GM12878 (cell line): ENCODE results near the gene MCOLN1. TPM values are rescaled to one million over a fixed set of nuclear protein-coding genes. Genes with fewer than 3 reads are reported as not detected.

Experiments
- BACH1 ChIP-seq: fragments of 450-650 bp; IDR thresholded peaks from 2 replicates; pipeline ENCODE4 v1.6.1; 2017; ENCODE audit warnings: mild to moderate bottlenecking, borderline replicate concordance
- BHLHE40 ChIP-seq, 2 experiments: fragments of 450-650 bp in 1 of 2; IDR thresholded peaks; 2 replicates each; pipeline ENCODE4 v1.6.1; 2011 to 2017; ENCODE audit warnings: low read depth in 2 of 2, borderline replicate concordance in 1 of 2, improper control_type of control experiment in 1 of 2, low read length in 1 of 2, mild to moderate bottlenecking in 1 of 2
- CBFB ChIP-seq: IDR thresholded peaks from 2 replicates; pipeline ENCODE4 v1.6.1; 2016; ENCODE audit warnings: antibody characterized with exemption, low read depth
- CBX3 ChIP-seq: fragments of 200-600 bp; sonication (generic); IDR thresholded peaks from 2 replicates; pipeline ENCODE4 v1.6.1; 2016; ENCODE audit warnings: low read depth, borderline replicate concordance
- CREB1 ChIP-seq: IDR thresholded peaks from 2 replicates; pipeline ENCODE4 v1.6.1; 2012; ENCODE audit warnings: low read depth, mild to moderate bottlenecking, inconsistent platforms
- CREM ChIP-seq: IDR thresholded peaks from 2 replicates; pipeline ENCODE4 v1.6.1; 2014; ENCODE audit warnings: antibody characterized with exemption, low read depth
- EGR1 ChIP-seq, 2 experiments: IDR thresholded peaks; 1 replicate in 1 of 2; 2 replicates in 1 of 2; pipeline ENCODE4 v1.6.1; 2011 to 2012; ENCODE audit warnings: low read depth in 2 of 2, low read length in 2 of 2, borderline replicate concordance in 1 of 2, mild to moderate bottlenecking in 1 of 2, moderate library complexity in 1 of 2
- FOS ChIP-seq: IDR thresholded peaks from 3 replicates; pipeline ENCODE4 v1.6.1; 2011; ENCODE audit warnings: borderline replicate concordance; ENCODE audit not compliant: insufficient read length; ENCODE audit errors: extremely low read depth
- GATAD2B ChIP-seq: fragments of 450-650 bp; conservative IDR thresholded peaks from 2 replicates; pipeline ENCODE4 v1.6.1; 2017; ENCODE audit warnings: low read depth, mild to moderate bottlenecking, moderate library complexity
- HCFC1 ChIP-seq: fragments of 150-350 bp; IDR thresholded peaks from 2 replicates; pipeline ENCODE4 v1.6.1; 2014; ENCODE audit warnings: low read length
- HDAC6 ChIP-seq: fragments of 200-600 bp; sonication (generic); IDR thresholded peaks from one replicate; pipeline ENCODE4 v1.8.0; 2017; ENCODE audit warnings: antibody characterized with exemption; ENCODE audit not compliant: unreplicated experiment
- IKZF1 ChIP-seq: fragments of 450-650 bp; conservative IDR thresholded peaks from 2 replicates; pipeline ENCODE4 v1.6.1; 2017; ENCODE audit warnings: antibody characterized with exemption, mild to moderate bottlenecking
- IRF4 ChIP-seq: IDR thresholded peaks from 2 replicates; pipeline ENCODE4 v1.6.1; 2011; ENCODE audit warnings: low read depth, low read length
- JUNB ChIP-seq: IDR thresholded peaks from 2 replicates; pipeline ENCODE4 v1.6.1; 2016; ENCODE audit warnings: antibody characterized with exemption, mild to moderate bottlenecking
- LARP7 ChIP-seq: fragments of 450-650 bp; IDR thresholded peaks from 2 replicates; pipeline ENCODE4 v1.6.1; 2017; ENCODE audit warnings: mild to moderate bottlenecking
- MEF2B ChIP-seq: fragments of 450-650 bp; IDR thresholded peaks from 2 replicates; pipeline ENCODE4 v1.6.1; 2018; ENCODE audit warnings: mild to moderate bottlenecking, moderate library complexity; ENCODE audit not compliant: partially characterized antibody, poor library complexity, severe bottlenecking
- NRF1 ChIP-seq: conservative IDR thresholded peaks from 2 replicates; pipeline ENCODE4 v1.6.1; 2011; ENCODE audit warnings: mild to moderate bottlenecking, low read depth, low read length, improper control_type of control experiment
- PAX5 ChIP-seq: IDR thresholded peaks from 2 replicates; pipeline ENCODE4 v1.6.1; 2011; ENCODE audit warnings: low read depth, low read length, borderline replicate concordance
- POU2F2 ChIP-seq: IDR thresholded peaks from 3 replicates; pipeline ENCODE4 v1.6.1; 2011; ENCODE audit warnings: low read depth, mild to moderate bottlenecking, low read length, borderline replicate concordance
- RFX5 ChIP-seq: IDR thresholded peaks from 2 replicates; pipeline ENCODE4 v1.6.1; 2011; ENCODE audit warnings: low read depth, low read length, improper control_type of control experiment
- RUNX3 ChIP-seq: IDR thresholded peaks from 2 replicates; pipeline ENCODE4 v1.6.1; 2012; ENCODE audit warnings: low read length, inconsistent platforms
- SP1 ChIP-seq: IDR thresholded peaks from one replicate; pipeline ENCODE4 v1.6.1; 2011; ENCODE audit warnings: low read depth, low read length
- YY1 ChIP-seq: IDR thresholded peaks from 2 replicates; pipeline ENCODE4 v1.6.1; 2011; ENCODE audit warnings: low read depth, mild to moderate bottlenecking, low read length
- ZNF207 ChIP-seq: fragments of 450-650 bp; IDR thresholded peaks from 2 replicates; pipeline ENCODE4 v1.6.1; 2014; ENCODE audit warnings: antibody characterized with exemption, mild to moderate bottlenecking, borderline replicate concordance
- polyA plus RNA-seq, 11 experiments: library from polyadenylated mRNA; depleted of rRNA in 4 of 11; unstranded in 6 of 11; stranded (reverse) in 5 of 11; fragments of >200 nt; fragmentation: Nextera tagmentation in 4 of 11; fragmentation: Illumina TruSeq in 1 of 11; extraction: Ambion mirVana in 4 of 11; extraction: Trizol in 1 of 11; gene quantifications; 1 replicate in 1 of 11; 2 replicates in 10 of 11; pipeline versions ENCODE4 v1.2.1 to v1.2.3, GENCODE V29; 2011 to 2016; ENCODE audit warnings: inconsistent platforms in 2 of 11, missing spikeins in 2 of 11, low read depth in 1 of 11
- total RNA-seq, 4 experiments: library from RNA; depleted of rRNA in 3 of 4; stranded (reverse); fragments of >200 nt in 3 of 4; fragmentation: Illumina TruSeq in 1 of 4; extraction: Trizol in 1 of 4; gene quantifications; 2 replicates each; pipeline versions ENCODE4 v1.2.1 to v1.2.3, GENCODE V29; 2013 to 2021
- TF ChIP-seq, protein P1 (sequence below): fragments of 450-650 bp; IDR thresholded peaks from 2 replicates; pipeline ENCODE4 v1.6.1; 2017; ENCODE audit warnings: mild to moderate bottlenecking, moderate library complexity

MCOLN1 gene
- total and polyA plus RNA-seq, 10 of the 15 experiments (the other 5 are each of a cell fraction or from before 2014, with no cell fraction given): 0.42 to 15.6 (median 4.9) TPM

DNA sequence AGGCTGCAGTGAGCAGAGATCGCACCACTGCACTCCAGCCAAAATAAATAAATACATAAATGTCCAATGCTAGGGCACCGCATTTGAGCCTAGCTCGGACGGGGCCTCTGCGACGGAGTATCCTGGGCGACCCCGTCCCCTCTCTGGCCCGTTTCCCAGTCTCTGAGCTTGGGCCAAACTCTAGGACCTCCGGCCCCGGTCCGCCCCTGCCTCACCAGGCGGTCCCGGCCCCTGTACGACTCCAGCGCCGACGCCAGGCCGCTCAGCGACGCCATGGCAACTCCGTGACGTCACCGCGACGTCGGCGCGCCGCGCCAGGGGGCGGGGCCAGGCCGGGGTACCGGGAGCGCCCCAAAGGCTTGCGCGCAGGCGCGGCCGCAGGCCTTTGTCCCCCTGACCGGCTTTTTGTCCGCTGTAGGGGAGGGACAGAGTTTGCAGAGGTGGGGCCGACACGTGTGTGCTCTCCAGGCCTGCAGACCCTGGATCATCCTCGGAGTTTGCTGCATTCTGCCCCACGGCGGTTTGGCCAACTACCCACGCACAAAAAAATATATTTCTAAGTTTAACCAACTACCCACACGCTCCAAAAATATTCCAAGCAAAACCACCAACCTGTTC is 33.6 kb upstream of the MCOLN1 start, which contains the start of gene PEX11G (continued):
- TF ChIP-seq BACH1: peak; percentile 68; the same call in 1 of the 2 replicates
- TF ChIP-seq CREM: peak; percentile 96
- peak; percentile 78 for TF ChIP-seq LARP7
- no peak for TF ChIP-seq JUNB
- no peak for TF ChIP-seq CBFB
- TF ChIP-seq CBX3: no peak
- TF ChIP-seq MEF2B: no peak
- TF ChIP-seq FOS: no peak
- TF ChIP-seq HDAC6: no peak
- peak in 1 of 2 experiments; percentile 53; a peak in 2 of 4 replicates for TF ChIP-seq BHLHE40 (IDR thresholded peaks at IDR 0.05; ENCODE audit: borderline replicate concordance in 1 of 2, low read depth in 2 of 2, low read length in 1 of 2)
- 0 out of 2 replicates have a peak, but pooled peaks have one; percentile 34 for TF ChIP-seq RUNX3
- peak; percentile 60 for TF ChIP-seq IKZF1
- TF ChIP-seq HCFC1: 0 out of 2 replicates have a peak, but pooled peaks have one; percentile 12
- peak; percentile 29; the same call in 1 of the 2 replicates for TF ChIP-seq NRF1
- TF ChIP-seq, protein P1, sequence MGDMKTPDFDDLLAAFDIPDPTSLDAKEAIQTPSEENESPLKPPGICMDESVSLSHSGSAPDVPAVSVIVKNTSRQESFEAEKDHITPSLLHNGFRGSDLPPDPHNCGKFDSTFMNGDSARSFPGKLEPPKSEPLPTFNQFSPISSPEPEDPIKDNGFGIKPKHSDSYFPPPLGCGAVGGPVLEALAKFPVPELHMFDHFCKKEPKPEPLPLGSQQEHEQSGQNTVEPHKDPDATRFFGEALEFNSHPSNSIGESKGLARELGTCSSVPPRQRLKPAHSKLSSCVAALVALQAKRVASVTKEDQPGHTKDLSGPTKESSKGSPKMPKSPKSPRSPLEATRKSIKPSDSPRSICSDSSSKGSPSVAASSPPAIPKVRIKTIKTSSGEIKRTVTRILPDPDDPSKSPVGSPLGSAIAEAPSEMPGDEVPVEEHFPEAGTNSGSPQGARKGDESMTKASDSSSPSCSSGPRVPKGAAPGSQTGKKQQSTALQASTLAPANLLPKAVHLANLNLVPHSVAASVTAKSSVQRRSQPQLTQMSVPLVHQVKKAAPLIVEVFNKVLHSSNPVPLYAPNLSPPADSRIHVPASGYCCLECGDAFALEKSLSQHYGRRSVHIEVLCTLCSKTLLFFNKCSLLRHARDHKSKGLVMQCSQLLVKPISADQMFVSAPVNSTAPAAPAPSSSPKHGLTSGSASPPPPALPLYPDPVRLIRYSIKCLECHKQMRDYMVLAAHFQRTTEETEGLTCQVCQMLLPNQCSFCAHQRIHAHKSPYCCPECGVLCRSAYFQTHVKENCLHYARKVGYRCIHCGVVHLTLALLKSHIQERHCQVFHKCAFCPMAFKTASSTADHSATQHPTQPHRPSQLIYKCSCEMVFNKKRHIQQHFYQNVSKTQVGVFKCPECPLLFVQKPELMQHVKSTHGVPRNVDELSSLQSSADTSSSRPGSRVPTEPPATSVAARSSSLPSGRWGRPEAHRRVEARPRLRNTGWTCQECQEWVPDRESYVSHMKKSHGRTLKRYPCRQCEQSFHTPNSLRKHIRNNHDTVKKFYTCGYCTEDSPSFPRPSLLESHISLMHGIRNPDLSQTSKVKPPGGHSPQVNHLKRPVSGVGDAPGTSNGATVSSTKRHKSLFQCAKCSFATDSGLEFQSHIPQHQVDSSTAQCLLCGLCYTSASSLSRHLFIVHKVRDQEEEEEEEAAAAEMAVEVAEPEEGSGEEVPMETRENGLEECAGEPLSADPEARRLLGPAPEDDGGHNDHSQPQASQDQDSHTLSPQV: peak; percentile 56; the same call in 1 of the 2 replicates
- no peak for TF ChIP-seq PAX5
- TF ChIP-seq POU2F2: peak; percentile 54; the same call in 1 of the 3 replicates
- peak; percentile 44 for TF ChIP-seq SP1
- TF ChIP-seq ZNF207: 0 out of 2 replicates have a peak, but pooled peaks have one; percentile 49
- peak; percentile 68; the same call in 1 of the 2 replicates for TF ChIP-seq GATAD2B
- peak; percentile 42; the same call in 1 of the 2 replicates for TF ChIP-seq RFX5
- TF ChIP-seq YY1: peak; percentile 76
- TF ChIP-seq IRF4: no peak
- TF ChIP-seq EGR1 (IDR thresholded peaks at IDR 0.05; ENCODE audit: borderline replicate concordance in 1 of 2, low read depth in 2 of 2, low read length in 2 of 2): peak in 1 of 2 experiments; percentile 52; a peak in 1 of 3 replicates
- TF ChIP-seq CREB1: peak; percentile 98
